Fibroblast of pulmonary artery (primary cell): ENCODE data around the gene SELPLG.

Experiments
- DNase-seq: peaks from one replicate; pipeline ENCODE4 v3.0.0-alpha.2; 2010; ENCODE audit warnings: low read depth
- H3K4me3 ChIP-seq: replicated peaks from 2 replicates; pipeline ENCODE4 v1.5.1; 2011; ENCODE audit warnings: low read depth, mild to moderate bottlenecking, control low read depth, low read length, moderate library complexity
- CTCF ChIP-seq: IDR thresholded peaks from 2 replicates; pipeline ENCODE4 v1.5.1; 2011; ENCODE audit warnings: mild to moderate bottlenecking, control low read depth, low read length, inconsistent platforms; ENCODE audit errors: missing control alignments

SELPLG gene

GRCh38 chr12:108616941-108617858 lies 16.5 kb downstream of the SELPLG start:
- no peak overlapping the region for H3K4me3 ChIP-seq
- DNase-seq = no peak
- TF ChIP-seq CTCF = no peak

GRCh38 chr12:108616359-108616758 lies 17.3 kb downstream of the SELPLG start:
- no peak for DNase-seq
- TF ChIP-seq CTCF = no peak
- no peak overlapping the region for H3K4me3 ChIP-seq

GRCh38 chr12:108615918-108616317 lies 17.8 kb downstream of the SELPLG start:
- no peak overlapping the region for H3K4me3 ChIP-seq
- no peak for TF ChIP-seq CTCF
- no peak for DNase-seq

GRCh38 chr12:108614639-108615038 lies 19.1 kb downstream of the SELPLG start:
- no peak overlapping the region for H3K4me3 ChIP-seq
- TF ChIP-seq CTCF = no peak
- DNase-seq = no peak

- no peak for TF ChIP-seq CTCF
- no peak overlapping the region for H3K4me3 ChIP-seq
- no peak for DNase-seq
Measured at GRCh38 chr12:108614041-108614440, 19.7 kb downstream of the SELPLG start.

GRCh38 chr12:108613548-108613947 lies 20.1 kb downstream of the SELPLG start:
- no peak for TF ChIP-seq CTCF
- DNase-seq = no peak
- no peak overlapping the region for H3K4me3 ChIP-seq

- no peak for DNase-seq
- no peak for TF ChIP-seq CTCF
- H3K4me3 ChIP-seq = no peak overlapping the region
Measured at GRCh38 chr12:108612788-108613282, 20.9 kb downstream of the SELPLG start.
